Tibial nerve (tissue), 4 donors: ENCODE data around the gene MYRIP.

Experiments
- EP300 ChIP-seq, 2 donors: sonication (generic); formaldehyde crosslinking; IDR thresholded peaks; one replicate each; pipeline ENCODE4 v1.6.1; 2017; ENCODE audit warnings: antibody characterized with exemption in 2 of 2, mild to moderate bottlenecking in 1 of 2
- POLR2A ChIP-seq, 2 donors: fragments of 450-650 bp; IDR thresholded peaks; one replicate each; pipeline ENCODE4 v1.6.1; 2017; ENCODE audit warnings: antibody characterized with exemption in 2 of 2, mild to moderate bottlenecking in 2 of 2, moderate library complexity in 2 of 2
- TF ChIP-seq, protein P1 (sequence below), 5 experiments: fragments of 200-600 bp in 3 of 5; fragments of 450-650 bp in 2 of 5; sonication (generic) in 3 of 5; IDR thresholded peaks; one replicate each; pipeline ENCODE4 v1.5.1; 2016 to 2019; ENCODE audit warnings: antibody characterized with exemption in 5 of 5, mild to moderate bottlenecking in 3 of 5, moderate library complexity in 2 of 5

DNA sequence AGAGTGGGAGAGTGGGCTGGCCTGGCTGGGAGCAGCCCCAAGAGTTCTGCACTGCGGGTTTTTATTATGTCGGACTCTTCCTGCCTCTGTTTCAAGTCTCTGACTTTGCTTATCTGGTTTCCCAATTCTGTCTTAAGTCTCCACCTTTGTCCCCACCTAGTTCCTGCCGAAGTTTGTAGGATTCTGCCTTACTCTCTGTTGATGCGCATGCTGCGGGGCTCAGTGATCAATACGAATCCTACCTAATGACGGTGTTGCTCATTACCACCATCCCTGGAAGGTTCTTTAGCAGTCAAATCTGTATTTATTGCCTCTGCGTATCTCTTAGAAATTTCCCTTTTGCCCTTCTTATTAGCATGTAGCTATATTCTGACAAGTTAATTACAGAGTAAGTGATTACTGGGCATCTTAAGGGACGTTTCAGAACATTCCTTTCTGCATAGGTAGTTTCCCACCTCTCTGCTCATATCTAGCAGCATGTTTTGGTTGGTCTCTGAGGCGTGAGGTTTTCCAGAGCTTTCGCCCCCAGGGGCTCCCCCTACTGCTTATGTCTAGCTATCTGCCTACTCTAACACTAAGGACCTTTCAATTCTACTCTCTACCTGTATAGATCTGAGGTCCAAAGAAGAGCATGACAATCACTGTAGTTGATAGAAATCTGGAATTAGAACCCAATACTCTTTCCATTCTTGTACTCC, 264.1 kb downstream of the MYRIP start:
- TF ChIP-seq, protein P1, sequence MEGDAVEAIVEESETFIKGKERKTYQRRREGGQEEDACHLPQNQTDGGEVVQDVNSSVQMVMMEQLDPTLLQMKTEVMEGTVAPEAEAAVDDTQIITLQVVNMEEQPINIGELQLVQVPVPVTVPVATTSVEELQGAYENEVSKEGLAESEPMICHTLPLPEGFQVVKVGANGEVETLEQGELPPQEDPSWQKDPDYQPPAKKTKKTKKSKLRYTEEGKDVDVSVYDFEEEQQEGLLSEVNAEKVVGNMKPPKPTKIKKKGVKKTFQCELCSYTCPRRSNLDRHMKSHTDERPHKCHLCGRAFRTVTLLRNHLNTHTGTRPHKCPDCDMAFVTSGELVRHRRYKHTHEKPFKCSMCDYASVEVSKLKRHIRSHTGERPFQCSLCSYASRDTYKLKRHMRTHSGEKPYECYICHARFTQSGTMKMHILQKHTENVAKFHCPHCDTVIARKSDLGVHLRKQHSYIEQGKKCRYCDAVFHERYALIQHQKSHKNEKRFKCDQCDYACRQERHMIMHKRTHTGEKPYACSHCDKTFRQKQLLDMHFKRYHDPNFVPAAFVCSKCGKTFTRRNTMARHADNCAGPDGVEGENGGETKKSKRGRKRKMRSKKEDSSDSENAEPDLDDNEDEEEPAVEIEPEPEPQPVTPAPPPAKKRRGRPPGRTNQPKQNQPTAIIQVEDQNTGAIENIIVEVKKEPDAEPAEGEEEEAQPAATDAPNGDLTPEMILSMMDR (IDR thresholded peaks at IDR 0.05) = no peak
- TF ChIP-seq EP300 (IDR thresholded peaks at IDR 0.05) = no peak
- TF ChIP-seq POLR2A (IDR thresholded peaks at IDR 0.05) = no peak
